Endothelial cell of umbilical vein (primary cell): ENCODE data around the gene TMEM178B. TPM values are rescaled to one million over a fixed set of nuclear protein-coding genes. Genes with fewer than 3 reads are reported as not detected.

Experiments
- BruUV-seq: library from RNA; stranded (reverse); fragments of 400-500 nt; replicated peaks from 2 replicates; lab custom pipeline; 2021; lab: Mats Ljungman, UMichigan
- CTCF ChIA-PET: fragments of 300-600, 350-600 bp; sonication (Branson Sonifier 250); formaldehyde crosslinking; loops from one replicate; lab custom pipeline; 2021; ENCODE audit warnings: antibody characterized with exemption, inconsistent platforms; lab: Charles Lee
- POLR2A ChIA-PET: fragments of 300-600, 350-600 bp; sonication (Branson Sonifier 250); formaldehyde crosslinking; loops from one replicate; lab custom pipeline; 2021; ENCODE audit warnings: antibody characterized with exemption, inconsistent platforms; lab: Charles Lee
- DNase-seq: peaks from one replicate; pipeline ENCODE4 v3.0.0-alpha.2; 2011; ENCODE audit warnings: low read depth, low spot score
- FAIRE-seq: peaks from 2 replicates; lab custom pipeline; 2011; peaks lifted over from hg19 to GRCh38; lab: Jason Lieb, UNC
- H2AFZ ChIP-seq: 2 replicates; pipeline ENCODE4 v1.6.0; 2012; ENCODE audit warnings: low read depth, low read length, control low read depth, inconsistent platforms
- H3K27ac ChIP-seq: 2 replicates; pipeline ENCODE4 v1.5.1; 2011; ENCODE audit warnings: low read depth, mild to moderate bottlenecking, control low read depth, low read length, moderate library complexity; ENCODE audit not compliant: insufficient read depth
- H3K27me3 ChIP-seq, 2 experiments: 2 replicates each; pipeline versions ENCODE4 v1.6.0 to v1.6.1; 2011; ENCODE audit warnings: low read length in 2 of 2, mixed read lengths in 1 of 2; ENCODE audit not compliant: control insufficient read depth in 2 of 2, insufficient read depth in 2 of 2
- H3K36me3 ChIP-seq, 2 experiments: 2 replicates in 1 of 2; 3 replicates in 1 of 2; pipeline ENCODE4 v1.5.1; 2011; ENCODE audit warnings: low read length in 2 of 2, mild to moderate bottlenecking in 1 of 2, moderate library complexity in 1 of 2; ENCODE audit not compliant: control insufficient read depth in 2 of 2, insufficient read depth in 2 of 2; ENCODE audit errors: extremely low read depth in 1 of 2
- H3K4me1 ChIP-seq: 3 replicates; pipeline ENCODE4 v1.5.1; 2011; ENCODE audit warnings: mild to moderate bottlenecking, low read length; ENCODE audit not compliant: control insufficient read depth, insufficient read depth; ENCODE audit errors: extremely low read depth
- H3K4me2 ChIP-seq: 2 replicates; pipeline ENCODE4 v1.6.1; 2011; ENCODE audit warnings: low read length, control low read depth, mixed read lengths; ENCODE audit not compliant: insufficient read depth
- H3K4me3 ChIP-seq, 3 experiments: fragments of 200-600 bp in 1 of 3; sonication (generic), shearing (Covaris generic) in 1 of 3; replicated peaks in 1 of 3; 2 replicates each; pipeline ENCODE4 v1.5.1; 2011 to 2016; ENCODE audit warnings: control low read depth in 3 of 3, low read length in 3 of 3, mild to moderate bottlenecking in 2 of 3, inconsistent platforms in 1 of 3, low read depth in 1 of 3, moderate library complexity in 1 of 3; ENCODE audit not compliant: insufficient read depth in 1 of 3
- H3K79me2 ChIP-seq: 2 replicates; pipeline ENCODE4 v1.6.0; 2012; ENCODE audit warnings: low read length, inconsistent platforms; ENCODE audit not compliant: control insufficient read depth, insufficient read depth
- H3K9ac ChIP-seq: replicated peaks from 2 replicates; pipeline ENCODE3; 2011; ENCODE audit warnings: low read length, control low read depth; ENCODE audit not compliant: insufficient read depth; ENCODE audit errors: extremely low read depth
- H3K9me1 ChIP-seq: replicated peaks from 3 replicates; pipeline ENCODE4 v1.6.0; 2011; ENCODE audit warnings: mild to moderate bottlenecking, low read length; ENCODE audit not compliant: control insufficient read depth, insufficient read depth; ENCODE audit errors: extremely low read depth
- H3K9me3 ChIP-seq: replicated peaks from 2 replicates; pipeline ENCODE4 v1.5.1; 2012; ENCODE audit warnings: low read length, inconsistent platforms; ENCODE audit not compliant: control insufficient read depth, insufficient read depth
- H4K20me1 ChIP-seq: replicated peaks from 2 replicates; pipeline ENCODE3; 2011; ENCODE audit warnings: mild to moderate bottlenecking, low read length; ENCODE audit not compliant: control insufficient read depth, insufficient read depth; ENCODE audit errors: extremely low read depth
- CTCF ChIP-seq, 2 donors: IDR thresholded peaks; 1 replicate in 1 of 2; 2 replicates in 1 of 2; pipeline ENCODE4 v1.5.1; 2011; ENCODE audit warnings: low read length in 2 of 2, mild to moderate bottlenecking in 2 of 2, moderate library complexity in 2 of 2, control low read depth in 1 of 2, inconsistent platforms in 1 of 2, low read depth in 1 of 2; ENCODE audit not compliant: insufficient read depth in 1 of 2; ENCODE audit errors: extremely low read depth in 1 of 2
- GATA2 ChIP-seq: IDR thresholded peaks from 2 replicates; pipeline ENCODE4 v1.7.0; 2011; ENCODE audit warnings: low read depth, mild to moderate bottlenecking, moderate library complexity, mixed read lengths, low read length; ENCODE audit not compliant: insufficient read length, insufficient read depth
- MYC ChIP-seq: IDR thresholded peaks from one replicate; pipeline ENCODE4 v1.6.1; 2011; ENCODE audit warnings: mild to moderate bottlenecking, low read depth, low read length
- POLR2AphosphoS5 ChIP-seq: IDR thresholded peaks from 2 replicates; pipeline ENCODE4 v1.6.1; 2012; ENCODE audit warnings: low read depth, mild to moderate bottlenecking, control low read depth, low read length, moderate library complexity; ENCODE audit not compliant: insufficient read depth
- dilution Hi-C: fragments of 300-500 bp; cut with MboI; formaldehyde crosslinking; loops from one replicate; pipeline ENCODE4 v1.15.0; 2019; ENCODE audit warnings: low sequenced_read_pairs; ENCODE audit not compliant: extremely low pct_ligation_motif_present
- intact Hi-C: fragments of 100-400 bp; cut with micrococcal nuclease; formaldehyde crosslinking; loops from one replicate; pipeline ENCODE4 v1.10.0; 2022
- polyA plus RNA-seq, 4 experiments: library from polyadenylated mRNA; depleted of rRNA in 3 of 4; stranded (reverse) in 3 of 4; unstranded in 1 of 4; fragments of >200 nt; gene quantifications; 2 replicates each; pipeline versions ENCODE4 v1.2.1 to v1.2.3, GENCODE V29; 2011 to 2012; ENCODE audit warnings: missing spikeins in 1 of 4
- total RNA-seq: library from RNA; stranded (reverse); gene quantifications from 2 replicates; pipeline ENCODE4 v1.2.3, GENCODE V29; 2021

Gene TMEM178B
- total and polyA plus RNA-seq, 2 donors (not counting 3 experiments of a cell fraction or from before 2014, with no cell fraction given), result not detected

GRCh38 chr7:141231018-141231792 is 157.3 kb downstream of the TMEM178B start:
- intact Hi-C loops, result no loop called here
- dilution Hi-C loops, result no loop called here
- Histone ChIP-seq H3K9me3 (no peaks in the 10 kb centered on the region), H3K9me1 (no peaks in the 10 kb centered on the region), H3K27ac (no peak overlapping the region), H3K36me3 (no peaks in the 10 kb centered on the region), H3K9ac (no peak overlapping the region), H3K4me2 (no peak overlapping the region), H4K20me1 (no peaks in the 10 kb centered on the region), H3K4me3 (no peak overlapping the region), H3K4me1 (no peaks in the 10 kb centered on the region), H2AFZ (no peak overlapping the region), H3K79me2 (no peaks in the 10 kb centered on the region), H3K27me3 (no peaks in the 10 kb centered on the region)
- FAIRE-seq, result no peak
- no peak for DNase-seq
- ChIA-PET CTCF (interaction anchor here (1.0 kb wide), 1 partner anchor 105 kb away, joined by 3 read pairs; no protein-coding TSS in a partner anchor), POLR2A (no interaction called here)
- BruUV-seq, result no TSS peak
- TF ChIP-seq GATA2, result no peak
- no peak for TF ChIP-seq CTCF (IDR thresholded peaks at IDR 0.05; ENCODE audit: extremely low read depth in 1 of 2, insufficient read depth in 1 of 2, low read depth in 1 of 2, low read length in 2 of 2)
- no peak for TF ChIP-seq MYC
- TF ChIP-seq POLR2AphosphoS5, result no peak
